Skin epidermis (tissue), 12 donors: ENCODE measurements around the gene TMEM30B.
A peak's percentile ranks its signal among the peaks of the same experiment; 100 is the strongest.
"Not testable (repeated sequence)": the region's sequence is repeated elsewhere in the genome, so short reads cannot be mapped to it uniquely, and the experiment has no call there.

Experiments used
- H3K27ac ChIP-seq, 21 experiments: fragments of 200-600 bp; sonication (generic) in 11 of 21; one replicate each; pipeline ENCODE4 v1.5.0; 2020; ENCODE audit warnings: mild to moderate bottlenecking in 3 of 21, inconsistent platforms in 2 of 21, moderate library complexity in 2 of 21
- H3K4me3 ChIP-seq, 7 experiments: fragments of 200-600 bp; sonication (generic) in 2 of 7; one replicate each; pipeline ENCODE4 v1.5.0; 2020; ENCODE audit warnings: inconsistent platforms in 2 of 7, mild to moderate bottlenecking in 2 of 7, moderate library complexity in 1 of 7

Gene TMEM30B

GRCh38 chr14:61281186-61281947 is at the start of gene TMEM30B:
Gene TMEM30B (minus strand): TSS chr14:61281338. CDS start chr14:61281147, 191 bp downstream.
- peak within 1 kb of the TSS; percentile 42 to 66 (median 57) for H3K4me3 ChIP-seq

GRCh38 chr14:61330511-61330910 is 49.4 kb upstream of the TMEM30B start:
- H3K4me3 ChIP-seq: no peak overlapping the region
- H3K27ac ChIP-seq: peak overlapping the region in 9 of 21 experiments; percentile 6 to 93 (median 74)

More at GRCh38 chr14:61281186-61281947, at the start of gene TMEM30B:
- H3K27ac ChIP-seq: peak within 1 kb of the TSS; percentile 63 to 96 (median 88)

- Histone ChIP-seq H3K4me3 (no peak overlapping the region), H3K27ac (peak overlapping the region in 13 of 21 experiments; percentile 2 to 93 (median 63))
Measured at GRCh38 chr14:61329478-61330051, 48.4 kb upstream of the TMEM30B start.

- no peak overlapping the region for H3K4me3 ChIP-seq
- peak overlapping the region in 13 of 21 experiments; percentile 15 to 93 (median 63) for H3K27ac ChIP-seq
Measured at GRCh38 chr14:61328626-61329262, 47.6 kb upstream of the TMEM30B start.

GRCh38 chr14:61326847-61327246 is 45.7 kb upstream of the TMEM30B start:
- peak overlapping the region in 2 of 7 experiments; percentile 2 to 9 for H3K4me3 ChIP-seq
- H3K27ac ChIP-seq: peak overlapping the region in 19 of 21 experiments; percentile 15 to 93 (median 48)

GRCh38 chr14:61326146-61326545 is 45.0 kb upstream of the TMEM30B start:
- H3K27ac ChIP-seq: peak overlapping the region in 8 of 21 experiments; percentile 30 to 98 (median 72)
- H3K4me3 ChIP-seq: no peak overlapping the region

- H3K27ac ChIP-seq: peak overlapping the region in 6 of 21 experiments; percentile 91 to 98 (median 94)
- peak overlapping the region in 1 of 7 experiments; percentile 88 for H3K4me3 ChIP-seq
Measured at GRCh38 chr14:61325166-61325565, 44.0 kb upstream of the TMEM30B start.

- peak overlapping the region in 16 of 21 experiments; percentile 11 to 98 (median 92) for H3K27ac ChIP-seq
- peak overlapping the region; percentile 56 to 88 (median 79) for H3K4me3 ChIP-seq
Measured at GRCh38 chr14:61323970-61324369, 42.8 kb upstream of the TMEM30B start.

GRCh38 chr14:61322799-61323290 is 41.7 kb upstream of the TMEM30B start:
- Histone ChIP-seq H3K4me3 (peak overlapping the region; percentile 56 to 88 (median 79)), H3K27ac (peak overlapping the region in 20 of 21 experiments; percentile 83 to 98 (median 92))

GRCh38 chr14:61322011-61322798 is 41.1 kb upstream of the TMEM30B start:
- H3K27ac ChIP-seq: peak overlapping the region; percentile 62 to 98 (median 91)

GRCh38 chr14:61321385-61322010 is 40.4 kb upstream of the TMEM30B start, which contains the start of gene PRKCH:
Gene PRKCH (plus strand): TSS chr14:61321579. CDS start chr14:61322102, 523 bp downstream.
- peak within 1 kb of the TSS; percentile 56 to 88 (median 79) for H3K4me3 ChIP-seq
- H3K27ac ChIP-seq: peak within 1 kb of the TSS; percentile 62 to 98 (median 91)

More at GRCh38 chr14:61322011-61322798, 41.1 kb upstream of the TMEM30B start:
- peak overlapping the region; percentile 56 to 88 (median 79) for H3K4me3 ChIP-seq

GRCh38 chr14:61320806-61321384 is 39.8 kb upstream of the TMEM30B start:
- peak overlapping the region; percentile 56 to 88 (median 79) for H3K4me3 ChIP-seq
- peak overlapping the region; percentile 62 to 98 (median 91) for H3K27ac ChIP-seq

GRCh38 chr14:61320170-61320569 is 39.0 kb upstream of the TMEM30B start:
- H3K4me3 ChIP-seq: not testable (repeated sequence)
- H3K27ac ChIP-seq: peak overlapping the region in 5 of 21 experiments; percentile 88 to 98 (median 93)

- H3K4me3 ChIP-seq: no peak overlapping the region
- no peak overlapping the region for H3K27ac ChIP-seq
Measured at GRCh38 chr14:61319706-61320105, 38.6 kb upstream of the TMEM30B start.

- no peak overlapping the region for H3K27ac ChIP-seq
Measured at GRCh38 chr14:61319086-61319485, 37.9 kb upstream of the TMEM30B start.

GRCh38 chr14:61315313-61315712 is 34.2 kb upstream of the TMEM30B start:
- no peak overlapping the region for H3K4me3 ChIP-seq
- H3K27ac ChIP-seq: no peak overlapping the region

More at GRCh38 chr14:61319086-61319485, 37.9 kb upstream of the TMEM30B start:
- no peak overlapping the region for H3K4me3 ChIP-seq

GRCh38 chr14:61308701-61309100 is 27.6 kb upstream of the TMEM30B start:
- H3K4me3 ChIP-seq: not testable (repeated sequence)
- peak overlapping the region in 2 of 21 experiments; percentile 28 to 61 for H3K27ac ChIP-seq

GRCh38 chr14:61308198-61308597 is 27.1 kb upstream of the TMEM30B start:
- H3K4me3 ChIP-seq: no peak overlapping the region
- peak overlapping the region in 1 of 21 experiments; percentile 61 for H3K27ac ChIP-seq
